SIG-M5 treated with dmso at 0.1 percent for 504 hours (cell line): ENCODE measurements around the gene MORF4L2.

Experiments
- DNase-seq: peaks from one replicate; lab custom pipeline; 2025; ENCODE audit not compliant: unreplicated experiment; lab: John Stamatoyannopoulos, UW

Gene MORF4L2

GRCh38 chrX:103637604-103638338 is 48.7 kb downstream of the MORF4L2 start:
- no peak for DNase-seq

GRCh38 chrX:103635436-103635835 is 51.1 kb downstream of the MORF4L2 start:
- no peak for DNase-seq

GRCh38 chrX:103631145-103631544 is 55.4 kb downstream of the MORF4L2 start:
- DNase-seq: no peak

GRCh38 chrX:103630171-103630511 is 56.4 kb downstream of the MORF4L2 start:
- DNase-seq: no peak

- DNase-seq: peak; percentile 25
Measured at GRCh38 chrX:103629318-103630170, 57.0 kb downstream of the MORF4L2 start.

GRCh38 chrX:103628386-103629317 is 57.8 kb downstream of the MORF4L2 start, which contains the start of gene TCEAL1:
TSS of gene TCEAL1 (plus strand) at chrX:103628975. CDS start at chrX:103629917, 942 bp downstream.
- DNase-seq: peak; percentile 37

- DNase-seq: no peak
Measured at GRCh38 chrX:103626855-103627254, 59.6 kb downstream of the MORF4L2 start.
